GM21786 (cell line): Measurements from ENCODE around the gene NDUFV1.

Source experiments
- ATAC-seq: cut with Tn5 transposase; IDR thresholded peaks from one replicate; pipeline ENCODE4 v1.9.1; 2021; ENCODE audit not compliant: unreplicated experiment

NDUFV1 gene

DNA sequence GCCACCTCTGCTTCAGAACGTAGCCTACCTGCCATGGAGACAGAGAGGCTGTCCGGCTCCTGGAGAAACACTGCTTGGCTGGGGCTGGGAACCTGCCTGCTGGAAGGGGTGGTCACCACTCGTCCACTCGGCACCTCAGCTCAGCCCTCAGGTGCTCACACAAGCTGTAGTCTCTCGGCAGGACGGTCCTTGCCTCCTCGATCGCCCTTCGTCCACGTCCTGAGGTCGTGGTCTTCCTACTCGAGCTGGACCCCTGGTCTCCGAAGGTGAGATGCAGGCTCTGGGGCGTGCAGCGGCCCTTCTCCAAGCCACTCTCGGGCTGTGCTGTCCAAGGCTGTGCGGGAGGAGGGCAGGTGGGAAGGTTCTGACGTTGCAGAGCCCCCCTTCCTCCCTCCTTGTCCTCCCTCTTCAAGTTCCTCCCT lies 32.7 kb downstream of the NDUFV1 start, which contains the start of gene TBX10:
Gene TBX10, minus strand, starts transcription at position 326 of the 422 bp plus-strand sequence. Its CDS starts 291 bp downstream, at position 35.
- ATAC-seq, result no peak

DNA sequence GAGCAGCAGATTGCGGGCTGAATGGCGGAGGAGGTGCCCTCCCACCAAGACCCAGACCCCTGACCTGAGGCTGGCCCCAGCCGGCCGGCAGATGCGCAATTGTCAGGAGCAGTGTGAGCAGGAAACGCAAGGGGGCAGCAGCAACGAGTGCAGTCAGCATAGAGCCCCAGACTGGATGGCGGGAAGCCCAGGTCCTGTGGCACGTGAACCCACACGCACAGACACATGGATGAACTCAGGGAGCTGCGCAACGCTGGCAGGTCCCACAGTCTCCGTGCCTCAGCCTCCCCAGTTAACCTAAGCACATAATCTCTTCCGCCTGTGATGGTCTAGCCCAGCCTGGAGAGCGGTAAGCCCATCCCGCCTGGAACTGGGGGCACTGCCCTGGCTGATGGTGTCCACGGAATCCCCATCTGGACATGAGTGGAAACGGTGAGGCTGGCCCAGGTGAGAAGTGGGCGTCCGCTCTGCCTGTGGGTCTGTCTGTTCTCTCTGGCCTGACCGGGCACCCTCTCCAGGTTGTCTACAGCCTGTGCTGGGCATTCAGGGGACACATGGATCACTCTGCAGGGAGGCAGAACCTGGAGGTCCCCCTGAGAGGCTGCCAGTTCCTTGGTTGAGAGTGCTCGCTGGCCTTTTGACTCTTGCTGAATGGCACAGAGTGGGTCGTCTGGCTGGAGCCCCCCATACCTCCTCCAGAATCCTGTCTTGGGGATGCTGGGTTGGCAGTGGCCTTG lies 33.5 kb downstream of the NDUFV1 start:
- ATAC-seq, result no peak

DNA sequence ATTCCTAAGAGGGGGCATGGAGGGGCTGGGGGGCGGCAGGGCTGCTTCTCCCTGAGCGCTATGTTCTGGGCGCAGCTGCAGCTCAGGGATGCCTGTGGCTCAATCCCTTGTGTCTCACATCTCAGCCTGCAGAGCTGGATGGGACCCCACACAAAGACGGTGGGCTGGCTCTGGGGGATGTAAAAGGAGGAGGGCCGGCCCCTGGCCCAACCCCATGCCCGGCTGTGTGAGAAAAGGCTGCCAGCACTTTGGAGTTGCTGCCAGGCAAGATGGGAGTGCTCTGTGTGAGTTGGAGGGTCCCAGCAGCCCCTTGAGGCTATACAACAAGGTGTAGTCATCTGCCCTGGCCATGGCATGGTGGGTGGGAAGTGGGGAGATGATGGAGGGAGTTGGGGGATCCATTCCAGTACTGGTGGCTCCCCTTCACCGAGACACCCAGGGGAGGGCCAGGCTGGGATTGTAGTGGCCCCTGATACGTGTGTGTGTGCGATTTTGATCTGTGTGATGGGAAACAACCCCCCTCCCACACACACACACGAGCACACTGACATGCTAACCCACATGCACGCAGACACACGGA lies 34.1 kb downstream of the NDUFV1 start:
- ATAC-seq, result no peak

DNA sequence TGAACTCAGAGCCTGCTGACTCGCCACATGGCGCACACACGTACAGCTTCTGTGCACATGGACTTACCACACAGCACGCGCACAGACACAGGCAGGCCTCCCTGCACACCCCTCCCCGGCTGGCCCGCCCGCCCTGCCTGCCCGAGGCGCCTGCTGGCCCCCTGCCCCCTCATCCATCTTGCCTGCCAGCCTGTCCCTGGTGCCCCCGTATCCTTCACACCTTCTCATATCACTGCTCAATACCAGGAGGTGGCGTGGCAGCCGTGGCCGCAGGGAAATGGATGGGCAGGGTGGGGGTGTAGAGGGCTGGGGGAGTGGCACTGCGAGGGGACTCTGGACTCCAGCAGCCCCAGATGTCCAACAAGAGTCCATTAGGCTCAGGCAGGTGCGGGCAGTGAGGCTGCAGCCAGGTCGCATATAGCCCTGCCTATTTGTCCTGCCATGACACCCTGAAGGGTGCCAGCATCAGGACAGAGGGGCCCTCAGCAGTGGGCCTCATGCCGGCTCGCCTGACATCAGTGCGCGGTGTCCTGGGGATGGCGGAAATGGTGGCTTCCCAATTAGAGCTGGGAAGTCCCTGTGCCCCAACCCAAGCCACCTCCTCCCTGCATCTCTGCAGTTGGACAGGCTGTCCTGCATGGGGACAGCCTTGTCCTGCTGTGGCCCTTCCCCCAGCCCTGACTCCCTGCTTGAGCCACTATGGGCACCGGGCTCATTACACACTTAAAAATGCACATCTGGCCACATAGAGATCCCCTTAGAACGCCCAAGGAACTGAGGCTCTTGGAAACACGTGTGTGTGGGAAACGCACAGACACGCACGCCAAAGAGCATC lies 34.8 kb downstream of the NDUFV1 start:
- ATAC-seq, result no peak

- no peak for ATAC-seq
These were observed 35.7 kb downstream of the NDUFV1 start for GRCh38 chr11:67642173-67643120.

DNA sequence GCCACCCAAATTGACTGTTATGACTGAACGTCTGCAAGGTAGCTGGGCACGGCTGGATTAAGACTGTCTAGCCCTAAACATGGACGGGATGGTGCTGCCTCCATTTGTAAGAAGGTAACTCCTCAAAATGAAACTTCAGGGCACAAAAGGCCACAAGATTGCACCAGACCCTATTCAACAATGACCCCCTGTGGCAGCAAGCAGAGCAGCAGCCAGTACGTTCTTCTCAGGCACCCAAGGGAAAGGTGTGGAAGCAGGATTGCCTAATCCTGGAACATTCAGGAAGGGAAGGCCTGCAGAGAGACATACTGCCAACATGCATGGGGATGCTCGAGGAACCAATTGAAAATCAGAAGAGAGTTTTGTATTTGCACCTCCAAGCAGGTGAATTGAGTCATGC lies 37.3 kb downstream of the NDUFV1 start:
- ATAC-seq, result no peak

- ATAC-seq, result no peak
These were observed 38.0 kb downstream of the NDUFV1 start for GRCh38 chr11:67644472-67645418.

GRCh38 chr11:67645521-67646461 lies 39.1 kb downstream of the NDUFV1 start:
- no peak for ATAC-seq

- ATAC-seq, result peak; percentile 39
These were observed 40.0 kb downstream of the NDUFV1 start for GRCh38 chr11:67646535-67647336.

GRCh38 chr11:67647471-67647870 lies 40.7 kb downstream of the NDUFV1 start:
- ATAC-seq, result no peak

GRCh38 chr11:67648140-67648795 lies 41.5 kb downstream of the NDUFV1 start:
- peak; percentile 55 for ATAC-seq

DNA sequence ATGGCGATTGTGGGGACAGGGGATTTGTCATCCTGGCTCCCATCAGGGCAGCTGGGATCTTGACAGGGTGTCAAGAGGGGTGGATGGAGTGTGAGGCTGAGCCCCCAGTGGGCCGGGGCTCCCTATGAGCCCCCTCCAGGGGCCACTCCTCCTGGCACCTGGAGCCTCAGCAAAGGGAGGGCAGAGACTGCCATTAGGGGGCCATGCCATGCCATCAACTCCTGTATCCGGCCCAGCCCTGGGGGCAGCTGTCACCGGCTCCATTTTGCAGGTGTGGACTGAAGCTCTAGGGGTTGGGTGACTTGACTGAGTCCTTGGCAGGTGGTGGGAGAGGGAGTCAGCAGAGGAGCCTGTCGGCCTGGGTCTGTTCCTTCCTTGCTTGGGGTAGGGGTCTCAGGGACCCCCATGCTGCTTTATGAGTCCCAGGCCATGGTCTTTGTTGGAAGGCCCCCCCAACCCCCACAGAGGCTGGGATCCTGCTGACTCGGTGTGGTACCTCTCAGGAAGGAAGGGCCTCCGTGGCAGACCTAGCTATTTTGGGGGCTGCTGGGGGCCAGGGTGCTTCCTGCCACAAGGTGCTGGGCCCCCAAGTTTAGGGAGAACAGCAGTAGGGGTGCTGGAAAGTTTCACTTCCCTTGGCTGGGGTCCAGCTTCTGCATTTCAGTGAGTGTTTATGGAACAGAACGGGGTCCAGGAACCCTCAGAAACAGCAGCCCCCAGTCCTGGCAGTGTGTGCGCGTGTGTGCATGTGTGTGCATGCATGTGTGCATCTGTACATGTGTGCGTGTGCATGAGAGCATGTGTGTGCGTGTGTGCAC lies 42.3 kb downstream of the NDUFV1 start:
- ATAC-seq, result peak; percentile 7

- ATAC-seq, result no peak
These were observed 43.1 kb downstream of the NDUFV1 start for GRCh38 chr11:67649634-67650510.

DNA sequence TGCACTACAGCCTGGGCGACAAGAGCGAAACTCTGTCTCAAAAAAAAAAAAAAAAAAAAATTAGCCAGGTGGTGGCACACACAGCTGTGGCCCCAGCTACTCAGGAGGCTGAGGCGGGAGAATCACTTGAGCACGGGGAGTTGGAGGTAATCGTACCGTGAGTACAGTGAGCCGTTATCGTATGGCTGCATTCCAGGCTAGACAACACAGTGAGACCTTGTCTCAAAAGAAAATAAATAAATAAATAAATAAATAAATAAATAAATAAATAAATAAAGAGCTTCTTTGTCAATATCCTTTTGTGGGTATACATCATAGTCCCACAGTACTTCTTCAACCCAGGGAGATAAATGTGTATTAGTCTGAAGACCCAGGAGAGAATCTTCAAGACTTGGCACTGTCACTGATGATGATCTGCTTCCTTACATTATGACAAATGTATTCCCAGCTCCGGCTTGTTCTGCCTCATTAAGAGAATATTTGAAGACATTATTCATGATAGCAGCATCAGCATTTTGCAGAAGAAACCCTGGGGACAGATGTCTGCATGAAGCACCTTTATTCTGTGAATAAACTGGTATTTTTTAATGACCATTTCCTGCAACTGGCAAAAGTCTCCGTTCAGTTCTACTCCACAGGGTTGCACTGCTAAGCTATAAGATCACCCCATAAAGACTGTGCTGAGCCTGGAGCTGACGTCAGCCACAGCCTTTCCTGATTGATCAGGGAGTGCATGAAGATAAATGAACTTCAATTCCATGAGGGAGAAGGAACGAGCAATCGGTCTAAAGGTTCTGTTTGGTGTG lies 45.4 kb downstream of the NDUFV1 start:
- no peak for ATAC-seq
